HepG2 (cell line): ENCODE data around the gene KCNAB2. TPM values are rescaled to one million over a fixed set of nuclear protein-coding genes. Genes with fewer than 3 reads are reported as not detected.

ENCODE experiments used
- ATAC-seq: fragments of 200-7000 bp; cut with Tn5 transposase; 3 replicates; pipeline ENCODE4 v1.9.1; 2020; ENCODE audit warnings: mild to moderate bottlenecking, moderate library complexity
- BruUV-seq: library from RNA; stranded (reverse); fragments of 400-500 nt; replicated peaks from 2 replicates; lab custom pipeline; 2021; lab: Mats Ljungman, UMichigan
- CTCF ChIA-PET: fragments of 300-600 bp; formaldehyde crosslinking; extraction: SDS; loops from one replicate; lab custom pipeline; 2021; ENCODE audit warnings: low total read pairs, inconsistent platforms, low intra/inter-chr PET ratio; lab: Yijun Ruan, JAX
- POLR2A ChIA-PET: fragments of 350-600 bp; sonication (Branson Sonifier 250); formaldehyde crosslinking; loops from one replicate; lab custom pipeline; 2020; ENCODE audit warnings: antibody characterized with exemption, inconsistent platforms; lab: Yijun Ruan, JAX
- DNase-seq: peaks from one replicate; pipeline ENCODE4 v3.0.0-alpha.2; 2015; ENCODE audit warnings: low spot score
- FAIRE-seq: peaks from 3 replicates; lab custom pipeline; 2011; peaks lifted over from hg19 to GRCh38; lab: Jason Lieb, UNC
- H2AFZ ChIP-seq: one replicate; pipeline ENCODE4 v1.6.1; 2011; ENCODE audit warnings: low read length, inconsistent platforms
- H3K27ac ChIP-seq: fragments of 300-600 bp; 3 replicates; pipeline ENCODE4 v1.8.0; 2011; ENCODE audit warnings: mixed run types, mild to moderate bottlenecking, mixed read lengths, low read length, inconsistent platforms; ENCODE audit not compliant: insufficient read depth; ENCODE audit errors: extremely low read length
- H3K27me3 ChIP-seq, 2 experiments: fragments of 200-600 bp in 1 of 2; 2 replicates in 1 of 2; 3 replicates in 1 of 2; pipeline versions ENCODE4 v1.6.0 to v1.8.0; 2011; ENCODE audit warnings: low read length in 2 of 2, mild to moderate bottlenecking in 2 of 2, moderate library complexity in 2 of 2, inconsistent platforms in 1 of 2; ENCODE audit not compliant: insufficient read depth in 2 of 2, control insufficient read depth in 1 of 2
- H3K36me3 ChIP-seq, 2 experiments: fragments of 200-600 bp in 1 of 2; replicated peaks in 1 of 2; 2 replicates in 1 of 2; 3 replicates in 1 of 2; pipeline versions ENCODE4 v1.5.1 to v1.8.0; 2011; ENCODE audit warnings: low read length in 2 of 2, inconsistent platforms in 1 of 2; ENCODE audit not compliant: insufficient read depth in 2 of 2, control insufficient read depth in 1 of 2
- H3K4me1 ChIP-seq: 2 replicates; pipeline ENCODE4 v1.5.1; 2012; ENCODE audit warnings: low read length, inconsistent platforms; ENCODE audit not compliant: insufficient read depth
- H3K4me2 ChIP-seq: 2 replicates; pipeline ENCODE4 v1.6.0; 2011; ENCODE audit warnings: low read depth, low read length, inconsistent platforms
- H3K4me3 ChIP-seq, 3 experiments: fragments of 200-600 bp in 1 of 3; sonication (generic), shearing (Covaris generic) in 1 of 3; replicated peaks in 1 of 3; 2 replicates each; pipeline ENCODE4 v1.5.1; 2011 to 2016; ENCODE audit warnings: low read length in 3 of 3, inconsistent platforms in 2 of 3, low read depth in 2 of 3, mild to moderate bottlenecking in 2 of 3, control low read depth in 1 of 3, mixed read lengths in 1 of 3; ENCODE audit not compliant: insufficient read depth in 1 of 3
- H3K79me2 ChIP-seq: one replicate; pipeline ENCODE4 v1.6.1; 2011; ENCODE audit warnings: low read length, inconsistent platforms; ENCODE audit not compliant: insufficient read depth
- H3K9ac ChIP-seq: 2 replicates; pipeline ENCODE4 v1.6.0; 2011; ENCODE audit warnings: mild to moderate bottlenecking, low read depth, low read length, inconsistent platforms; ENCODE audit not compliant: insufficient read depth
- H3K9me3 ChIP-seq: 2 replicates; pipeline ENCODE4 v1.5.1; 2012; ENCODE audit warnings: mild to moderate bottlenecking, low read length
- H4K20me1 ChIP-seq: 2 replicates; pipeline ENCODE4 v1.6.0; 2011; ENCODE audit warnings: inconsistent platforms, mild to moderate bottlenecking, low read length, moderate library complexity; ENCODE audit not compliant: insufficient read depth
- GABPB1 ChIP-seq: IDR thresholded peaks from 2 replicates; pipeline ENCODE4 v1.6.1; 2016; ENCODE audit warnings: mild to moderate bottlenecking, missing genetic modification reagents, moderate library complexity, missing compliant biosample characterization
- HOXA3 ChIP-seq: sonication (generic); formaldehyde crosslinking; IDR thresholded peaks from 2 replicates; pipeline ENCODE4 v1.5.0; 2020; ENCODE audit warnings: missing genetic modification reagents
- HOXA5 ChIP-seq: sonication (generic); formaldehyde crosslinking; IDR thresholded peaks from 2 replicates; pipeline ENCODE4 v1.4.0; 2020; ENCODE audit warnings: missing genetic modification reagents
- JARID2 ChIP-seq: sonication (generic); formaldehyde crosslinking; IDR thresholded peaks from 2 replicates; pipeline ENCODE4 v1.8.1; 2023; ENCODE audit warnings: missing genetic modification reagents, inconsistent platforms; ENCODE audit not compliant: insufficient replicate concordance
- KAT7 ChIP-seq: IDR thresholded peaks from 2 replicates; pipeline ENCODE4 v1.6.1; 2018; ENCODE audit warnings: borderline replicate concordance, missing compliant biosample characterization
- KMT2A ChIP-seq: sonication (generic); formaldehyde crosslinking; IDR thresholded peaks from 2 replicates; pipeline ENCODE4 v1.4.0; 2020; ENCODE audit warnings: missing genetic modification reagents
- MTA3 ChIP-seq: sonication (generic); formaldehyde crosslinking; IDR thresholded peaks from 2 replicates; pipeline ENCODE4 v1.4.0; 2020; ENCODE audit warnings: missing genetic modification reagents
- TBL1XR1 ChIP-seq: fragments of 150-350 bp; IDR thresholded peaks from 2 replicates; pipeline ENCODE4 v1.6.1; 2014; ENCODE audit warnings: borderline replicate concordance, low read length; ENCODE audit not compliant: partially characterized antibody
- ZFP36L1 ChIP-seq: sonication (generic); formaldehyde crosslinking; IDR thresholded peaks from 2 replicates; pipeline ENCODE4 v1.8.0; 2022; ENCODE audit warnings: mild to moderate bottlenecking, missing genetic modification reagents, moderate library complexity
- ZNF614 ChIP-seq: IDR thresholded peaks from 2 replicates; pipeline ENCODE4 v1.6.1; 2018; ENCODE audit warnings: missing biosample characterization, missing genetic modification reagents, inconsistent platforms, borderline replicate concordance
- ZNF850 ChIP-seq: sonication (generic); formaldehyde crosslinking; conservative IDR thresholded peaks from 2 replicates; pipeline ENCODE4 v1.9.0; 2021; ENCODE audit warnings: mild to moderate bottlenecking, missing genetic modification reagents
- whole genome bisulfite sequencing: methylation state at CpG from one replicate; pipeline ENCODE4 v1.1.6; 2017; ENCODE audit warnings: low lambda C conversion rate; 5-methylcytosine and 5-hydroxymethylcytosine counted together
- in situ Hi-C: cut with HindIII; loops from 2 replicates; pipeline ENCODE4 v1.10.0; 2017; ENCODE audit warnings: low pct_unique_long_range_greater_than_20kb; ENCODE audit not compliant: extremely low pct_ligation_motif_present
- intact Hi-C: fragments of 100-400 bp; cut with micrococcal nuclease; formaldehyde crosslinking; loops from one replicate; pipeline ENCODE4 v1.10.0; 2022; ENCODE audit not compliant: unreplicated experiment
- polyA plus RNA-seq, 8 experiments: library from polyadenylated mRNA; depleted of rRNA in 3 of 8; stranded (reverse) in 7 of 8; unstranded in 1 of 8; fragments of >200 nt; fragmentation: Illumina TruSeq in 4 of 8; extraction: Trizol in 4 of 8; gene quantifications; 2 replicates each; pipeline versions ENCODE4 v1.2.1 to v1.2.3, GENCODE V29; 2011 to 2016; ENCODE audit warnings: low read depth in 4 of 8, missing spikeins in 1 of 8, mixed read lengths in 1 of 8; ENCODE audit not compliant: insufficient read depth in 1 of 8
- total RNA-seq, 5 experiments: library from RNA; depleted of rRNA; stranded (reverse); fragments of >200 nt; fragmentation: Illumina TruSeq; extraction: Trizol; gene quantifications; 2 replicates each; pipeline ENCODE4 v1.2.3, GENCODE V29; 2016; ENCODE audit warnings: low read depth in 1 of 5
- TF ChIP-seq, protein P1 (sequence below): sonication (generic); formaldehyde crosslinking; IDR thresholded peaks from 2 replicates; pipeline ENCODE4 v1.5.0; 2020; ENCODE audit warnings: missing genetic modification reagents
- TF ChIP-seq, protein P2 (sequence below), 2 experiments: fragments of 450-650 bp in 1 of 2; sonication (generic) in 1 of 2; formaldehyde crosslinking in 1 of 2; IDR thresholded peaks; 2 replicates each; pipeline versions ENCODE4 v1.6.1 to v1.8.0; 2016 to 2022; ENCODE audit warnings: antibody characterized with exemption in 1 of 2, mild to moderate bottlenecking in 1 of 2, missing genetic modification reagents in 1 of 2

The KCNAB2 gene
- total and polyA plus RNA-seq, 2 of the 13 experiments (the other 11 are each of a cell fraction or from before 2014, with no cell fraction given): 6.2 to 8.8 TPM

DNA sequence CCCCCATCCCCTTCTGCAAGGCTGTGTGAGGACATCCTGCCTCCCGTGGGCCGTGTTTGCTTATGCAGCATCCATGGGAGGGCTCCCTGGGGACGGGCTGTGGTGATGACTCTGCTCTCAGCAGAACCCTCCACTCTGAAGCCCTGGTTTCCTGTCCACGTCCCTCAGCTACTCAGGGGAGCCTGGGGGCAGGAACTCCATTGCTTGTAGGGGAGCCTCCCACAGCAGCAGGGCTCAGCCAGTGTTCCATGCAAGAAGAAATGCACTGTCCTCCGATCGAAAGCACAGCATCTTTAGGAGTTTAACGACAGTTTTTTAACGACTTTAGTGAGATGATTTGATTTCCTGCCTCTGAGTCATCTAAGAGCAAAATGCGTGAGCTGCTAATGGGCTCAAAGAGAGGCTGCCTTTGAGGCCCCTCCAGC lies 8.3 kb upstream of the KCNAB2 start:
- Histone ChIP-seq H3K36me3 (no peaks in the 10 kb centered on the region), H3K27me3 (no peaks in the 10 kb centered on the region), H3K9ac (no peak overlapping the region), H3K79me2 (no peaks in the 10 kb centered on the region), H3K4me1 (peaks cover 16% of the 10 kb centered on the region), H2AFZ (no peak overlapping the region), H3K9me3 (no peaks in the 10 kb centered on the region), H4K20me1 (no peaks in the 10 kb centered on the region), H3K27ac (no peak overlapping the region), H3K4me3 (no peak overlapping the region), H3K4me2 (no peak overlapping the region)
- FAIRE-seq (no peak), ATAC-seq (no peak), DNase-seq (no peak)
- CTCF ChIA-PET: no interaction called here
- 65% methylated on average over 4 of the region's 9 CpGs for WGBS
- TF ChIP-seq HOXA3 (no peak), JARID2 (CRISPR knock-in tag) (no peak), ZNF850 (no peak), ZFP36L1 (CRISPR knock-in tag) (no peak), KAT7 (CRISPR knock-in tag) (no peak), HOXA5 (CRISPR knock-in tag) (no peak), GABPB1 (CRISPR knock-in tag) (no peak), TBL1XR1 (no peak), ZNF614 (no peak), KMT2A (CRISPR knock-in tag) (no peak), MTA3 (CRISPR knock-in tag) (no peak)
- TF ChIP-seq, protein P1, sequence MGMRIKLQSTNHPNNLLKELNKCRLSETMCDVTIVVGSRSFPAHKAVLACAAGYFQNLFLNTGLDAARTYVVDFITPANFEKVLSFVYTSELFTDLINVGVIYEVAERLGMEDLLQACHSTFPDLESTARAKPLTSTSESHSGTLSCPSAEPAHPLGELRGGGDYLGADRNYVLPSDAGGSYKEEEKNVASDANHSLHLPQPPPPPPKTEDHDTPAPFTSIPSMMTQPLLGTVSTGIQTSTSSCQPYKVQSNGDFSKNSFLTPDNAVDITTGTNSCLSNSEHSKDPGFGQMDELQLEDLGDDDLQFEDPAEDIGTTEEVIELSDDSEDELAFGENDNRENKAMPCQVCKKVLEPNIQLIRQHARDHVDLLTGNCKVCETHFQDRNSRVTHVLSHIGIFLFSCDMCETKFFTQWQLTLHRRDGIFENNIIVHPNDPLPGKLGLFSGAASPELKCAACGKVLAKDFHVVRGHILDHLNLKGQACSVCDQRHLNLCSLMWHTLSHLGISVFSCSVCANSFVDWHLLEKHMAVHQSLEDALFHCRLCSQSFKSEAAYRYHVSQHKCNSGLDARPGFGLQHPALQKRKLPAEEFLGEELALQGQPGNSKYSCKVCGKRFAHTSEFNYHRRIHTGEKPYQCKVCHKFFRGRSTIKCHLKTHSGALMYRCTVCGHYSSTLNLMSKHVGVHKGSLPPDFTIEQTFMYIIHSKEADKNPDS (CRISPR knock-in tag): no peak
- TF ChIP-seq, protein P2, sequence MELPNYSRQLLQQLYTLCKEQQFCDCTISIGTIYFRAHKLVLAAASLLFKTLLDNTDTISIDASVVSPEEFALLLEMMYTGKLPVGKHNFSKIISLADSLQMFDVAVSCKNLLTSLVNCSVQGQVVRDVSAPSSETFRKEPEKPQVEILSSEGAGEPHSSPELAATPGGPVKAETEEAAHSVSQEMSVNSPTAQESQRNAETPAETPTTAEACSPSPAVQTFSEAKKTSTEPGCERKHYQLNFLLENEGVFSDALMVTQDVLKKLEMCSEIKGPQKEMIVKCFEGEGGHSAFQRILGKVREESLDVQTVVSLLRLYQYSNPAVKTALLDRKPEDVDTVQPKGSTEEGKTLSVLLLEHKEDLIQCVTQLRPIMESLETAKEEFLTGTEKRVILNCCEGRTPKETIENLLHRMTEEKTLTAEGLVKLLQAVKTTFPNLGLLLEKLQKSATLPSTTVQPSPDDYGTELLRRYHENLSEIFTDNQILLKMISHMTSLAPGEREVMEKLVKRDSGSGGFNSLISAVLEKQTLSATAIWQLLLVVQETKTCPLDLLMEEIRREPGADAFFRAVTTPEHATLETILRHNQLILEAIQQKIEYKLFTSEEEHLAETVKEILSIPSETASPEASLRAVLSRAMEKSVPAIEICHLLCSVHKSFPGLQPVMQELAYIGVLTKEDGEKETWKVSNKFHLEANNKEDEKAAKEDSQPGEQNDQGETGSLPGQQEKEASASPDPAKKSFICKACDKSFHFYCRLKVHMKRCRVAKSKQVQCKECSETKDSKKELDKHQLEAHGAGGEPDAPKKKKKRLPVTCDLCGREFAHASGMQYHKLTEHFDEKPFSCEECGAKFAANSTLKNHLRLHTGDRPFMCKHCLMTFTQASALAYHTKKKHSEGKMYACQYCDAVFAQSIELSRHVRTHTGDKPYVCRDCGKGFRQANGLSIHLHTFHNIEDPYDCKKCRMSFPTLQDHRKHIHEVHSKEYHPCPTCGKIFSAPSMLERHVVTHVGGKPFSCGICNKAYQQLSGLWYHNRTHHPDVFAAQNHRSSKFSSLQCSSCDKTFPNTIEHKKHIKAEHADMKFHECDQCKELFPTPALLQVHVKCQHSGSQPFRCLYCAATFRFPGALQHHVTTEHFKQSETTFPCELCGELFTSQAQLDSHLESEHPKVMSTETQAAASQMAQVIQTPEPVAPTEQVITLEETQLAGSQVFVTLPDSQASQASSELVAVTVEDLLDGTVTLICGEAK (IDR thresholded peaks at IDR 0.05): no peak
- TF ChIP-seq, protein P2 (CRISPR knock-in tag; IDR thresholded peaks at IDR 0.05): no peak
- no TSS peak for BruUV-seq
- POLR2A ChIA-PET: no interaction called here
- in situ Hi-C loops: no loop called here
- intact Hi-C loops: no loop called here
